NB4 (cell line): Measurements from ENCODE around the gene POC1A.
A peak's percentile ranks its signal among the peaks of the same experiment; 100 is the strongest.

Experiments
- DNase-seq: peaks from one replicate; pipeline ENCODE4 v3.0.0; 2010; ENCODE audit warnings: low read depth
- H3K4me3 ChIP-seq: one replicate; pipeline ENCODE4 v1.5.1; 2011; ENCODE audit warnings: mild to moderate bottlenecking, low read depth, low read length, moderate library complexity
- CTCF ChIP-seq: IDR thresholded peaks from one replicate; pipeline ENCODE4 v1.5.1; 2012; ENCODE audit warnings: low read depth, low read length
- MAX ChIP-seq: IDR thresholded peaks from 2 replicates; pipeline ENCODE4 v1.6.1; 2011; ENCODE audit warnings: low read depth, low read length
- MYC ChIP-seq: IDR thresholded peaks from 2 replicates; pipeline ENCODE4 v1.6.1; 2011; ENCODE audit warnings: low read depth, low read length
- POLR2A ChIP-seq: IDR thresholded peaks from 2 replicates; pipeline ENCODE4 v1.6.1; 2011; ENCODE audit warnings: mild to moderate bottlenecking; ENCODE audit not compliant: insufficient read length; ENCODE audit errors: extremely low read depth

POC1A gene

DNA sequence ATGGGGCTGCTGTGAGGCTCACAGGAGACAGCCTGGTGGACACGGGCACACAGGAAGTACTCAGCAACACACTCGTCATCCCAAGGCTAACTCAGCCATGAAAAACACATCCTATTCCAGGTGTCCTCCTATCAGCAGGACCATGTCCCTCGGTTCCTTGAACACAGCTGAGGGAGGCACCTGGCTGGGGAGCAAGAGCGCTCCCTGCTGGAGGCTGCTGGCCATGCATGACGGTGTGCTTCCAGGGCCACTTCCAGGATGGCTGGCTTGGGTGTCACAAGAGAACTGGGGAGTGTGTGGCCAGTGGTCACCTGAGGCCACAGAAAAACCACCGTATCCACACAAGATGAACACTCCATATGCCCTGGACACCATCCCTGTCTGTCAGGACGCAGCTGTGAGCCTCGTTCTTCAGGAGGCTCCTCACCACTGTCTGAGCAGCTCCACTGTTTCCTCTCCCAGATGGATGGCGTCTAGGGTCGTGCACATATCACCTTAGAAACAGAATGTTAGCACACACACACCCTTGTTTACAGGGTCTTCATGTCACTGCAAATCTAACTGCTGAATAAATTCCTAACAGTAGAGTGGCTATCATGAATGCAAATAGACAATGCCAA, 31.0 kb downstream of the POC1A start:
- TF ChIP-seq CTCF (peak; percentile 96), MYC (peak; percentile 53; the same call in 1 of the 2 replicates), MAX (peak; percentile 61; the same call in 1 of the 2 replicates), POLR2A (no peak)
- DNase-seq: peak; percentile 80
- no peak overlapping the region for H3K4me3 ChIP-seq

DNA sequence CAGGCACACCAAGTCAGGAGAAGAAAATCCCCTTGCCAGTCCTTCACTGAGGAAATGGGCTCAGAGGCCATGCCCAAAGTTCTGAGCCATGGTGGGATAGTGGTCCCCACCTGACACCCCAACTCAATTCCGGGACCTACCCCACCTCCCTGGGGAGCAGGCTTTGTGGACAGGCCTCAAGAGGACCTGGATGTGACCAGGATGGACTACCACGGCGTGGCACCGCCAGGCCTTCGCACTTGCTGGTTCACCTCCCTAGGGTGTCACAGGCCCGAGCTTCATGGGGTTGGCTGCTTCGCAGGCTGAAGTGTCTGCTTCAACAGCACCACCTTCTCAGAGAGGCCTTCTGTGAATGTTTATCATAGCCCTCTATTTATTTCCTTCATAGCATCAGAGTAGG, 31.7 kb downstream of the POC1A start:
- H3K4me3 ChIP-seq: no peak overlapping the region
- DNase-seq: peak; percentile 12
- TF ChIP-seq MYC (no peak), POLR2A (no peak), CTCF (no peak), MAX (no peak)

DNA sequence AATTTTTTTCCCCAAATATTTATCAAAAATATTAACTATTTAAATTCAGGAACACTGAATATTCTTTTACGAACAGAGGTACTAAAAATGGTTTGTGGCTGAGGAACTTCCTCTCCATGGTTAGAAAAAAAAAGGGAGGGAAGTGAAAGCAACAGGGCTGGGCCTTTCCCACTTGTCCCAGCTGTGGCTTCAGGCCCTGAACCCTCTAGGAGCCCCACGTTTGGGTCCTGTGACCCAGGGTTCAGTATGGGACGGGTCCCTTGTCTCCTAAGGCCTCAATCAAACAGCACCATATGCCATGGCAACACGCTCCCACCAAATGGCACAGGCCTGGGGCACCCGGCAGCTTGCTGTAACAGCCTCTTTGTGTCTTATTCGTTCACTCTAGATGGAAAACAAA, 32.4 kb downstream of the POC1A start:
- peak overlapping the region; percentile 36 for H3K4me3 ChIP-seq
- peak; percentile 9; the same call in 1 of the 2 replicates for TF ChIP-seq MAX
- TF ChIP-seq CTCF: no peak
- 0 out of 2 replicates have a peak, but pooled peaks have one; percentile 12 for TF ChIP-seq MYC
- TF ChIP-seq POLR2A: no peak
- peak; percentile 81 for DNase-seq

- H3K4me3 ChIP-seq: peak overlapping the region; percentile 36
- TF ChIP-seq POLR2A (peak; percentile 21), MYC (no peak)
- peak; percentile 94 for DNase-seq
Observed at GRCh38 chr3:52121464-52121805, 32.8 kb downstream of the POC1A start.

DNA sequence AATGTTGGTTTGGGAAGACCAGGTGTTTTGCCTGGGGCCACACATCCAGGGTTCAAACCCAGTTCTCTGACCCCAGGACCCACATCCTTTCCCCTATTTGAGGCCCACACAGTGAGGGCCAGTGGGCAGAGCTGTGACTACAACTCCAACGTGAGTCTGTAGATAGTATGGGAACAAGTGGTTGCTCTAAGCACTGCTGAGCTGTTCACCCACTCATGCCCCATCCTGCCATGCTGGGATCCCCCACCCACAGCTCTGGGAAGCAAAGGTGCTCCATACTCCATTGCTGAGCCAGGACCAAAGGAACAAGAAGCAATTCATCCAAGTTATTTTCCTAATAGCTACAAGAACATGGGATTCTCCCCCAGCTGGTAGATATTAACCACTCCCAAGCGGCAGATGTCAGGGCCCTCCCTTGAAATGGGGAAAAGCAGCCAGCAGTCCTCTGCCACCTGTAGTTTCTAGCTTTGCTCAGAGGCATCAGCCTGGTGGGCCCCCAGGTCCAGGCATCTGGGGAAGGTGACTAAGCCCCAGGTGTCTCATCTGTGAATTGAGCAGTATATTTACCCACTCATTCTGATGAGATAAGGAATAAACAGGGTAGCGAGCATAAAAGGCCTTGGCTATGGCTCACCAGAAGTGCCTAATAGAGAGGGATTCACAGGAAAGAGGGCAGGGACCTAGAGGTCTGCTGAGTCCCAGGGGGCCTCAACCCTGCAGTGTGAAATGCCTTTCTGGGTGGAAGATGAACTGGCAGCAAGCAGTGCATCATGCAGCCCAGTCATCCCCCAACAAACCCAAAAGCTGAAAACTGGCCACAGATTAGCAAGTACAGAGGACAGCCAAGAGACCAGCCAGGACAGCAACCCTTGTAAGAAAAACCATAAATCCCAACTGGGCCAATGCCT, 33.4 kb downstream of the POC1A start:
- DNase-seq: peak; percentile 92
- peak overlapping the region; percentile 36 for H3K4me3 ChIP-seq
- no peak for TF ChIP-seq POLR2A
- TF ChIP-seq MYC: no peak
- TF ChIP-seq CTCF: no peak
- TF ChIP-seq MAX: no peak

DNA sequence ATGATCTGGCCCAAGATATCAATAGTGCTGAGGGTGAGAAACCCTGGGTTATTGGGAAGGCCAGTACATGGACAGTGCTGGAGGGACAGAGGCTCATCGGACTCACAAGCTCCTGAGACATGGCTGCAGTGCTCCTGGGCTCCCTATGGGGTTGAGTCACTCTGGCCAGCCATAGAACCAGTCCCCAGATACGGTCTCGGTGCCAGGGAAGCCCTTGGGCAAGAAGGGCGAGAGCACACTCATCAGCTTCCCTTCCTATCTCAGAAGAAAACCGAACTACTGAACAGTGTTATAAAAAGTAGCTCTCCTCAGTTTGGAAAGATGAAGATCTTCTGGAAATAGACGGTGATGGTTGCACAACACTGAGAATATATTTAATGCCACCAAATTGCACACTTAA, 34.4 kb downstream of the POC1A start:
- DNase-seq: peak; percentile 25
- TF ChIP-seq MYC (no peak), POLR2A (no peak), CTCF (no peak), MAX (no peak)
- no peak overlapping the region for H3K4me3 ChIP-seq
